ENCODE measurements around the gene HMCN2. TPM values are rescaled to one million over a fixed set of nuclear protein-coding genes. Genes with fewer than 3 reads are reported as not detected.
A peak's percentile ranks its signal among the peaks of the same experiment; 100 is the strongest.

The HMCN2 gene
- total RNA-seq, 1 experiment from 2014 or later = 5.6 TPM

DNA sequence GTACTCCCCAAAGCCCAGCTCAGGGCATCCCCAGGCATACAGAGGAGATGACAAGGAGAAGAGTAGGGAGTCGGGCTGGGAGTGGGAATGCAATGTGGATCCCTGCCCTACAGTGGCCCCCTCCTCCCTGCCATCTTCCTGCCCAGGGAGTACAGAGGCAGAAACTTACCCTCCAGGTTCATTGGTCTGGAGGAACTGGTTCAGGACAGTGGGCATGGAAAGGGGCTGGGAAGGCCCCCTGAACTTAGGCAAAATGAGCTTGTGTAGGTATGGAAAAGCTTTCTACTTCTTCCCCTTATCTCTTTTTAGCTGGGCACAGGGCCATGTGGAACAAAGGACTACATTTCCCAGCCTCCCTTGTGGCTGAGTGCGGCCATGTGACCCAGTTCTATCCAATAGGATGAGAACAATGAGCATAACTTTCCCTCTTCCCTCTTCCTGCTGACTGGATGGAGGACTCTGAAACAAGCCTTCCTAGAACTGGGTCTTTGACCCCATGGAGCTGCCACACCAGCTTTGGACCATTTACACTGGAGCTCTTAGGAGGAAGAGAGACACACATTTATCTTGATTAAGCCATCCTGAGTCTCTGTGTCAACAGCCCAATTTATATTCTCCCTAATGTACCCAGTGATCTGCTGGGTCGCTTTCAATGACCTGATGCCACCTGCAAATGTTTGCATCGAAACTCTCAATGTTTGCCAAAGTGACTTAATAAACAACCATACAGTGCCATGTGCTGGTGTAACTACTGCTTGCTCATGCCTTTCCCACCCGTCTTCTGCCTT, 25.0 kb upstream of the HMCN2 start:
- POLR2A ChIA-PET = interaction anchor here (0.6 kb wide), 1 partner anchor 479 kb away, joined by 4 read pairs; no protein-coding TSS in a partner anchor

DNA sequence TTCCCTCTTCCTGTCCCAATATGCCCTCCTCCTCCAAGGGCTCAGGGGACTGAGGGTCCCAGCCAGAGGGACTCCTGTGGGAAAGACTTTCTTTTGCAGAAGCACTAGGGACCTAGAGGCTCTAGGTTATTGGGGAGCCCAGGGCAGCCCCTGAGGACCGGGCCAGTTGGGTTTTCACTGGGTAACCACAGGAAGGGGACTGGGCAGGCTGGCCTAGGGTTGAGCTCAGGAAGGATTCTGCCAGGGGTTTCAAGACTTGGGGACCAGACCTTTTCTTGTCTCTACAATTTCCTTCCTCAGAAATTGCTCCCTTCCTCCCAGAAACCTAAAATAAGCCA, 24.4 kb upstream of the HMCN2 start:
- DNase-seq (ENCODE audit: low spot score) = no peak
- Mint-ChIP-seq H3K9me3 (no peaks in the 10 kb centered on the region), H3K4me3 (no peak overlapping the region), H3K27ac (no peak overlapping the region), H3K36me3 (no peaks in the 10 kb centered on the region), H3K4me1 (peaks cover 14% of the 10 kb centered on the region), H3K27me3 (ENCODE audit: low read depth) (peaks cover 14% of the 10 kb centered on the region)
- no peak for ATAC-seq
- ChIA-PET CTCF (interaction anchor here (1.2 to 2.3 kb wide), 3 partner anchors 56 to 74 kb away, joined by 3 to 8 read pairs (median 6); no protein-coding TSS in a partner anchor), POLR2A (no interaction called here)
- TF ChIP-seq, protein P1, sequence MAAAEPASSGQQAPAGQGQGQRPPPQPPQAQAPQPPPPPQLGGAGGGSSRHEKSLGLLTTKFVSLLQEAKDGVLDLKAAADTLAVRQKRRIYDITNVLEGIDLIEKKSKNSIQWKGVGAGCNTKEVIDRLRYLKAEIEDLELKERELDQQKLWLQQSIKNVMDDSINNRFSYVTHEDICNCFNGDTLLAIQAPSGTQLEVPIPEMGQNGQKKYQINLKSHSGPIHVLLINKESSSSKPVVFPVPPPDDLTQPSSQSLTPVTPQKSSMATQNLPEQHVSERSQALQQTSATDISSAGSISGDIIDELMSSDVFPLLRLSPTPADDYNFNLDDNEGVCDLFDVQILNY (CRISPR knock-in tag; IDR thresholded peaks at IDR 0.05) = no peak
- no peak for TF ChIP-seq CBFB (CRISPR knock-in tag; IDR thresholded peaks at IDR 0.05; ENCODE audit: low read depth)
- TF ChIP-seq, protein P2, sequence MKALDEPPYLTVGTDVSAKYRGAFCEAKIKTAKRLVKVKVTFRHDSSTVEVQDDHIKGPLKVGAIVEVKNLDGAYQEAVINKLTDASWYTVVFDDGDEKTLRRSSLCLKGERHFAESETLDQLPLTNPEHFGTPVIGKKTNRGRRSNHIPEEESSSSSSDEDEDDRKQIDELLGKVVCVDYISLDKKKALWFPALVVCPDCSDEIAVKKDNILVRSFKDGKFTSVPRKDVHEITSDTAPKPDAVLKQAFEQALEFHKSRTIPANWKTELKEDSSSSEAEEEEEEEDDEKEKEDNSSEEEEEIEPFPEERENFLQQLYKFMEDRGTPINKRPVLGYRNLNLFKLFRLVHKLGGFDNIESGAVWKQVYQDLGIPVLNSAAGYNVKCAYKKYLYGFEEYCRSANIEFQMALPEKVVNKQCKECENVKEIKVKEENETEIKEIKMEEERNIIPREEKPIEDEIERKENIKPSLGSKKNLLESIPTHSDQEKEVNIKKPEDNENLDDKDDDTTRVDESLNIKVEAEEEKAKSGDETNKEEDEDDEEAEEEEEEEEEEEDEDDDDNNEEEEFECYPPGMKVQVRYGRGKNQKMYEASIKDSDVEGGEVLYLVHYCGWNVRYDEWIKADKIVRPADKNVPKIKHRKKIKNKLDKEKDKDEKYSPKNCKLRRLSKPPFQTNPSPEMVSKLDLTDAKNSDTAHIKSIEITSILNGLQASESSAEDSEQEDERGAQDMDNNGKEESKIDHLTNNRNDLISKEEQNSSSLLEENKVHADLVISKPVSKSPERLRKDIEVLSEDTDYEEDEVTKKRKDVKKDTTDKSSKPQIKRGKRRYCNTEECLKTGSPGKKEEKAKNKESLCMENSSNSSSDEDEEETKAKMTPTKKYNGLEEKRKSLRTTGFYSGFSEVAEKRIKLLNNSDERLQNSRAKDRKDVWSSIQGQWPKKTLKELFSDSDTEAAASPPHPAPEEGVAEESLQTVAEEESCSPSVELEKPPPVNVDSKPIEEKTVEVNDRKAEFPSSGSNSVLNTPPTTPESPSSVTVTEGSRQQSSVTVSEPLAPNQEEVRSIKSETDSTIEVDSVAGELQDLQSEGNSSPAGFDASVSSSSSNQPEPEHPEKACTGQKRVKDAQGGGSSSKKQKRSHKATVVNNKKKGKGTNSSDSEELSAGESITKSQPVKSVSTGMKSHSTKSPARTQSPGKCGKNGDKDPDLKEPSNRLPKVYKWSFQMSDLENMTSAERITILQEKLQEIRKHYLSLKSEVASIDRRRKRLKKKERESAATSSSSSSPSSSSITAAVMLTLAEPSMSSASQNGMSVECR (CRISPR knock-in tag; IDR thresholded peaks at IDR 0.05; ENCODE audit: borderline replicate concordance) = no peak
- TF ChIP-seq, protein P3, sequence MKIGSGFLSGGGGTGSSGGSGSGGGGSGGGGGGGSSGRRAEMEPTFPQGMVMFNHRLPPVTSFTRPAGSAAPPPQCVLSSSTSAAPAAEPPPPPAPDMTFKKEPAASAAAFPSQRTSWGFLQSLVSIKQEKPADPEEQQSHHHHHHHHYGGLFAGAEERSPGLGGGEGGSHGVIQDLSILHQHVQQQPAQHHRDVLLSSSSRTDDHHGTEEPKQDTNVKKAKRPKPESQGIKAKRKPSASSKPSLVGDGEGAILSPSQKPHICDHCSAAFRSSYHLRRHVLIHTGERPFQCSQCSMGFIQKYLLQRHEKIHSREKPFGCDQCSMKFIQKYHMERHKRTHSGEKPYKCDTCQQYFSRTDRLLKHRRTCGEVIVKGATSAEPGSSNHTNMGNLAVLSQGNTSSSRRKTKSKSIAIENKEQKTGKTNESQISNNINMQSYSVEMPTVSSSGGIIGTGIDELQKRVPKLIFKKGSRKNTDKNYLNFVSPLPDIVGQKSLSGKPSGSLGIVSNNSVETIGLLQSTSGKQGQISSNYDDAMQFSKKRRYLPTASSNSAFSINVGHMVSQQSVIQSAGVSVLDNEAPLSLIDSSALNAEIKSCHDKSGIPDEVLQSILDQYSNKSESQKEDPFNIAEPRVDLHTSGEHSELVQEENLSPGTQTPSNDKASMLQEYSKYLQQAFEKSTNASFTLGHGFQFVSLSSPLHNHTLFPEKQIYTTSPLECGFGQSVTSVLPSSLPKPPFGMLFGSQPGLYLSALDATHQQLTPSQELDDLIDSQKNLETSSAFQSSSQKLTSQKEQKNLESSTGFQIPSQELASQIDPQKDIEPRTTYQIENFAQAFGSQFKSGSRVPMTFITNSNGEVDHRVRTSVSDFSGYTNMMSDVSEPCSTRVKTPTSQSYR (CRISPR knock-in tag; IDR thresholded peaks at IDR 0.05) = no peak
- TF ChIP-seq ATF1 (CRISPR knock-in tag; IDR thresholded peaks at IDR 0.05) = no peak
- TF ChIP-seq, protein P4, sequence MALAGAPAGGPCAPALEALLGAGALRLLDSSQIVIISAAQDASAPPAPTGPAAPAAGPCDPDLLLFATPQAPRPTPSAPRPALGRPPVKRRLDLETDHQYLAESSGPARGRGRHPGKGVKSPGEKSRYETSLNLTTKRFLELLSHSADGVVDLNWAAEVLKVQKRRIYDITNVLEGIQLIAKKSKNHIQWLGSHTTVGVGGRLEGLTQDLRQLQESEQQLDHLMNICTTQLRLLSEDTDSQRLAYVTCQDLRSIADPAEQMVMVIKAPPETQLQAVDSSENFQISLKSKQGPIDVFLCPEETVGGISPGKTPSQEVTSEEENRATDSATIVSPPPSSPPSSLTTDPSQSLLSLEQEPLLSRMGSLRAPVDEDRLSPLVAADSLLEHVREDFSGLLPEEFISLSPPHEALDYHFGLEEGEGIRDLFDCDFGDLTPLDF (CRISPR knock-in tag; IDR thresholded peaks at IDR 0.05) = no peak
- TF ChIP-seq MYBL2 (CRISPR knock-in tag; IDR thresholded peaks at IDR 0.05) = no peak
- no peak for TF ChIP-seq SOX15 (CRISPR knock-in tag; IDR thresholded peaks at IDR 0.05)
- no peak for TF ChIP-seq CREB1 (CRISPR knock-in tag; IDR thresholded peaks at IDR 0.05)

More for the DNA sequence above, 25.0 kb upstream of the HMCN2 start:
- Mint-ChIP-seq H3K9me3 (no peaks in the 10 kb centered on the region), H3K27ac (no peak overlapping the region), H3K27me3 (ENCODE audit: low read depth) (peaks cover 14% of the 10 kb centered on the region), H3K4me3 (no peak overlapping the region), H3K4me1 (peaks cover 19% of the 10 kb centered on the region), H3K36me3 (no peaks in the 10 kb centered on the region)
- peak; percentile 65 for ATAC-seq
- TF ChIP-seq ATF1 (CRISPR knock-in tag; IDR thresholded peaks at IDR 0.05) = no peak
- TF ChIP-seq NFYB (CRISPR knock-in tag; conservative IDR thresholded peaks at IDR 0.05; ENCODE audit: low read depth) = peak; percentile 54; the same call in 1 of the 2 replicates
- TF ChIP-seq, protein P5, sequence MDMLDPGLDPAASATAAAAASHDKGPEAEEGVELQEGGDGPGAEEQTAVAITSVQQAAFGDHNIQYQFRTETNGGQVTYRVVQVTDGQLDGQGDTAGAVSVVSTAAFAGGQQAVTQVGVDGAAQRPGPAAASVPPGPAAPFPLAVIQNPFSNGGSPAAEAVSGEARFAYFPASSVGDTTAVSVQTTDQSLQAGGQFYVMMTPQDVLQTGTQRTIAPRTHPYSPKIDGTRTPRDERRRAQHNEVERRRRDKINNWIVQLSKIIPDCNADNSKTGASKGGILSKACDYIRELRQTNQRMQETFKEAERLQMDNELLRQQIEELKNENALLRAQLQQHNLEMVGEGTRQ (CRISPR knock-in tag; IDR thresholded peaks at IDR 0.05) = peak; percentile 98
- no peak for TF ChIP-seq ZNF671 (CRISPR knock-in tag; IDR thresholded peaks at IDR 0.05)
- TF ChIP-seq ZNF317 (CRISPR knock-in tag; IDR thresholded peaks at IDR 0.05; ENCODE audit: borderline replicate concordance, low read depth) = no peak
- TF ChIP-seq, protein P6, sequence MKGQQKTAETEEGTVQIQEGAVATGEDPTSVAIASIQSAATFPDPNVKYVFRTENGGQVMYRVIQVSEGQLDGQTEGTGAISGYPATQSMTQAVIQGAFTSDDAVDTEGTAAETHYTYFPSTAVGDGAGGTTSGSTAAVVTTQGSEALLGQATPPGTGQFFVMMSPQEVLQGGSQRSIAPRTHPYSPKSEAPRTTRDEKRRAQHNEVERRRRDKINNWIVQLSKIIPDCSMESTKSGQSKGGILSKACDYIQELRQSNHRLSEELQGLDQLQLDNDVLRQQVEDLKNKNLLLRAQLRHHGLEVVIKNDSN (CRISPR knock-in tag; IDR thresholded peaks at IDR 0.05) = peak; percentile 98
- TF ChIP-seq, protein P7, sequence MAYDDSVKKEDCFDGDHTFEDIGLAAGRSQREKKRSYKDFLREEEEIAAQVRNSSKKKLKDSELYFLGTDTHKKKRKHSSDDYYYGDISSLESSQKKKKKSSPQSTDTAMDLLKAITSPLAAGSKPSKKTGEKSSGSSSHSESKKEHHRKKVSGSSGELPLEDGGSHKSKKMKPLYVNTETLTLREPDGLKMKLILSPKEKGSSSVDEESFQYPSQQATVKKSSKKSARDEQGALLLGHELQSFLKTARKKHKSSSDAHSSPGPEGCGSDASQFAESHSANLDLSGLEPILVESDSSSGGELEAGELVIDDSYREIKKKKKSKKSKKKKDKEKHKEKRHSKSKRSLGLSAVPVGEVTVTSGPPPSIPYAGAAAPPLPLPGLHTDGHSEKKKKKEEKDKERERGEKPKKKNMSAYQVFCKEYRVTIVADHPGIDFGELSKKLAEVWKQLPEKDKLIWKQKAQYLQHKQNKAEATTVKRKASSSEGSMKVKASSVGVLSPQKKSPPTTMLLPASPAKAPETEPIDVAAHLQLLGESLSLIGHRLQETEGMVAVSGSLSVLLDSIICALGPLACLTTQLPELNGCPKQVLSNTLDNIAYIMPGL (CRISPR knock-in tag; IDR thresholded peaks at IDR 0.05) = no peak
- TF ChIP-seq, protein P8, sequence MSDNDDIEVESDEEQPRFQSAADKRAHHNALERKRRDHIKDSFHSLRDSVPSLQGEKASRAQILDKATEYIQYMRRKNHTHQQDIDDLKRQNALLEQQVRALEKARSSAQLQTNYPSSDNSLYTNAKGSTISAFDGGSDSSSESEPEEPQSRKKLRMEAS (CRISPR knock-in tag; IDR thresholded peaks at IDR 0.05) = no peak; the same call in 1 of the 2 replicates
- no peak for TF ChIP-seq SOX15 (CRISPR knock-in tag; IDR thresholded peaks at IDR 0.05)
- peak; percentile 52 for DNase-seq (ENCODE audit: low spot score)
- CTCF ChIA-PET = interaction anchor here (1.0 to 1.5 kb wide), 4 partner anchors 67 to 115 kb away, joined by 3 to 6 read pairs (median 3); no protein-coding TSS in a partner anchor

All from WTC11 (cell line).